Duodenal mucosa (tissue), 2 donors: ENCODE results near the gene NAA25.
"Not testable (repeated sequence)": the region's sequence is repeated elsewhere in the genome, so short reads cannot be mapped to it uniquely, and the experiment has no call there.

Experiments used
- H3K27ac ChIP-seq: one replicate; pipeline ENCODE4 v1.7.0; 2013; ENCODE audit warnings: low read depth, low read length
- H3K27me3 ChIP-seq, 2 donors: one replicate each; pipeline ENCODE4 v1.7.0; 2013; ENCODE audit warnings: low read length in 2 of 2, control low read depth in 1 of 2; ENCODE audit not compliant: insufficient read depth in 2 of 2, control insufficient read depth in 1 of 2
- H3K36me3 ChIP-seq, 2 donors: one replicate each; pipeline ENCODE4 v1.7.0; 2013; ENCODE audit warnings: low read length in 2 of 2, control low read depth in 1 of 2; ENCODE audit not compliant: insufficient read depth in 2 of 2, control insufficient read depth in 1 of 2
- H3K4me1 ChIP-seq, 2 donors: one replicate each; pipeline ENCODE4 v1.7.0; 2013; ENCODE audit warnings: low read length in 2 of 2, control low read depth in 1 of 2; ENCODE audit not compliant: insufficient read depth in 2 of 2, control insufficient read depth in 1 of 2
- H3K4me3 ChIP-seq, 2 donors: one replicate each; pipeline ENCODE4 v1.7.0; 2013; ENCODE audit warnings: low read length in 2 of 2, low read depth in 1 of 2
- H3K9ac ChIP-seq, 2 donors: one replicate each; pipeline ENCODE4 v1.7.0; 2013; ENCODE audit warnings: low read length in 2 of 2, low read depth in 1 of 2
- H3K9me3 ChIP-seq, 2 donors: one replicate each; pipeline ENCODE4 v1.7.0; 2013; ENCODE audit warnings: low read length in 2 of 2, control low read depth in 1 of 2; ENCODE audit not compliant: control insufficient read depth in 1 of 2

NAA25 gene

GRCh38 chr12:112011685-112012084 lies 96.9 kb downstream of the NAA25 start:
- H3K36me3 ChIP-seq: peaks cover 4 to 9% of the 10 kb centered on the region in 2 donors
- H3K4me3 ChIP-seq: peak overlapping the region; percentile 80 to 91
- H3K27ac ChIP-seq: no peak overlapping the region
- H3K9me3 ChIP-seq: no peaks in the 10 kb centered on the region
- H3K4me1 ChIP-seq: peaks cover 19 to 29% of the 10 kb centered on the region in 2 donors
- peak overlapping the region; percentile 90 to 99 for H3K9ac ChIP-seq
- H3K27me3 ChIP-seq: no peaks in the 10 kb centered on the region

- H3K27ac ChIP-seq: no peak overlapping the region
- H3K4me3 ChIP-seq: no peak overlapping the region
- peaks cover 3 to 4% of the 10 kb centered on the region in 2 donors for H3K36me3 ChIP-seq
- H3K4me1 ChIP-seq: peaks cover 23 to 29% of the 10 kb centered on the region in 2 donors
- no peaks in the 10 kb centered on the region for H3K27me3 ChIP-seq
- no peak overlapping the region for H3K9ac ChIP-seq
- H3K9me3 ChIP-seq: no peaks in the 10 kb centered on the region
Measured at GRCh38 chr12:112010415-112011344, 97.9 kb downstream of the NAA25 start.

- peaks cover 20 to 27% of the 10 kb centered on the region in 2 donors for H3K4me1 ChIP-seq
Measured at GRCh38 chr12:112009596-112009995, 99.0 kb downstream of the NAA25 start.

GRCh38 chr12:112008918-112009317 lies 99.7 kb downstream of the NAA25 start:
- Histone ChIP-seq H3K9me3 (no peaks in the 10 kb centered on the region), H3K4me3 (no peak overlapping the region), H3K27ac (no peak overlapping the region), H3K9ac (no peak overlapping the region), H3K36me3 (no peaks in the 10 kb centered on the region), H3K27me3 (no peaks in the 10 kb centered on the region), H3K4me1 (peaks cover 17 to 21% of the 10 kb centered on the region in 2 donors)

More at GRCh38 chr12:112009596-112009995, 99.0 kb downstream of the NAA25 start:
- not testable (repeated sequence) for H3K27me3 ChIP-seq, H3K9ac ChIP-seq, H3K36me3 ChIP-seq, H3K4me3 ChIP-seq, H3K27ac ChIP-seq, H3K9me3 ChIP-seq

- Histone ChIP-seq H3K27me3 (no peaks in the 10 kb centered on the region), H3K36me3 (no peaks in the 10 kb centered on the region), H3K9ac (no peak overlapping the region), H3K27ac (no peak overlapping the region), H3K4me1 (peaks cover 17 to 21% of the 10 kb centered on the region in 2 donors), H3K4me3 (no peak overlapping the region), H3K9me3 (no peaks in the 10 kb centered on the region)
Measured at GRCh38 chr12:112007945-112008344, 100.6 kb downstream of the NAA25 start.

GRCh38 chr12:112005419-112006395 lies 102.9 kb downstream of the NAA25 start:
- H3K27me3 ChIP-seq: no peaks in the 10 kb centered on the region
- peak overlapping the region in 1 of 2 donors; percentile 30 for H3K9ac ChIP-seq
- H3K4me1 ChIP-seq: peaks cover 6 to 13% of the 10 kb centered on the region in 2 donors
- peak overlapping the region; percentile 31 to 34 for H3K4me3 ChIP-seq
- no peaks in the 10 kb centered on the region for H3K9me3 ChIP-seq
- peak overlapping the region; percentile 1 for H3K27ac ChIP-seq
- H3K36me3 ChIP-seq: no peaks in the 10 kb centered on the region

GRCh38 chr12:112004041-112004440 lies 104.5 kb downstream of the NAA25 start:
- no peaks in the 10 kb centered on the region for H3K9me3 ChIP-seq

GRCh38 chr12:112001576-112001975 lies 107.0 kb downstream of the NAA25 start:
- H3K27ac ChIP-seq: no peak overlapping the region
- H3K9ac ChIP-seq: peak overlapping the region in 1 of 2 donors; percentile 24
- peak overlapping the region in 1 of 2 donors; percentile 15 for H3K4me3 ChIP-seq

More at GRCh38 chr12:112004041-112004440, 104.5 kb downstream of the NAA25 start:
- Histone ChIP-seq H3K36me3 (no peaks in the 10 kb centered on the region), H3K27ac (no peak overlapping the region), H3K4me1 (peaks cover 4 to 13% of the 10 kb centered on the region in 2 donors), H3K9ac (no peak overlapping the region), H3K27me3 (no peaks in the 10 kb centered on the region), H3K4me3 (no peak overlapping the region)

GRCh38 chr12:112000820-112001219 lies 107.8 kb downstream of the NAA25 start:
- peaks cover 4 to 8% of the 10 kb centered on the region in 2 donors for H3K4me1 ChIP-seq
- H3K27me3 ChIP-seq: no peaks in the 10 kb centered on the region
- no peak overlapping the region for H3K27ac ChIP-seq
- H3K4me3 ChIP-seq: no peak overlapping the region
- H3K36me3 ChIP-seq: no peaks in the 10 kb centered on the region
- no peaks in the 10 kb centered on the region for H3K9me3 ChIP-seq
- H3K9ac ChIP-seq: no peak overlapping the region

More at GRCh38 chr12:112001576-112001975, 107.0 kb downstream of the NAA25 start:
- Histone ChIP-seq H3K9me3 (no peaks in the 10 kb centered on the region), H3K27me3 (no peaks in the 10 kb centered on the region), H3K36me3 (no peaks in the 10 kb centered on the region), H3K4me1 (peaks cover 4 to 13% of the 10 kb centered on the region in 2 donors)
